HG03108 (cell line): ENCODE results near the gene MRPL53.

Source experiments
- ATAC-seq: cut with Tn5 transposase; IDR thresholded peaks from one replicate; pipeline ENCODE4 v1.9.1; 2021; ENCODE audit warnings: moderate library complexity; ENCODE audit not compliant: unreplicated experiment

The MRPL53 gene

GRCh38 chr2:74429487-74430451, 42.7 kb downstream of the MRPL53 start:
- no peak for ATAC-seq

GRCh38 chr2:74428675-74429074, 43.8 kb downstream of the MRPL53 start:
- no peak for ATAC-seq

DNA sequence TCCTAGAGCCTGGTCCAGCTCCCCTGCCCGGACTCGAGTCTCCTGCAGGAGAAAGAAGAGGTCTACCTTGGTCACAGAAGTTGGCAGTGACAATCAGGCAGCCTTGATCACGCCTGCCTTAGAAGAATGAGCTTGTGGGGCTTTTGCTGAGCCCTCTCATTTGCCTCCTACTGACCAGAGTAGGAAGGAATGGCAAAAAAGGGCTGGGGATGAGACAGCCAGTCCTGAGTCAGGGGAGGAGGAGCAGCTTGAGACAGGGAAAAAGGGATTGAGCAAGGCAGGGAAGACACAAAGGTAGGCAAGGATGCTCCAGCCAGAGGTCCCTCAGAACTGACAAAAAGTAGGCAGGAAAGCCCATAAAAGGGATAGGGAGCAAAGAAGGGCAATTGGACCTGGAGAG, 44.9 kb downstream of the MRPL53 start:
- no peak for ATAC-seq

DNA sequence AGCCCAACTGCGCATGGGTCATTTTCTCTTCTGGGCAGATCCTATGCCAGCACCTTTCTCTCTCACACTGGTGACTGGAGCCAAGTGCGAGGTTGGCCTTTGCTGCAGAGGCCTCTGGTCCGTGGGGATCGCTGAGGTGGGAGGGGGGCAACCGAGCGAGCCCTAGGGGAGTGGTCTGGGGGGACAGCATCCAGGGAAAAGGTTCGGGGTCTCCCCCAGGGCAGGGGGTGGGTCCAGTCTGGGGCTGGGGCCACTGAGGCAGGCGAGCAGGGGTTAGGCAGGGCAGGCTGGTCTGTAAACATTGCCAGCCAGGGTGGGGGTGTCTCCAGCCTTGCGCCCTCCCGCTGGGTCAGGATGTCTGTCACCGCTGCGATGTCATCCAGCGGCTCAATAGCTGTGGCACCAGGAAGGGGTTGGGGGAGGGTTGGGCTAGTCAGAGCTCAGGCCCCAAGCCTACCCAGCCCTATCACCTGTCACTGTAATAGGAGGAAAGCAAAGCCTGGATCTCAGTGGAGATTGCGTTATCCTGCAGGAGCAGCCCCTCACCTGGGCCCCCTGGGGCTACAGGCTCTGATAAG, 46.2 kb downstream of the MRPL53 start:
- no peak for ATAC-seq

DNA sequence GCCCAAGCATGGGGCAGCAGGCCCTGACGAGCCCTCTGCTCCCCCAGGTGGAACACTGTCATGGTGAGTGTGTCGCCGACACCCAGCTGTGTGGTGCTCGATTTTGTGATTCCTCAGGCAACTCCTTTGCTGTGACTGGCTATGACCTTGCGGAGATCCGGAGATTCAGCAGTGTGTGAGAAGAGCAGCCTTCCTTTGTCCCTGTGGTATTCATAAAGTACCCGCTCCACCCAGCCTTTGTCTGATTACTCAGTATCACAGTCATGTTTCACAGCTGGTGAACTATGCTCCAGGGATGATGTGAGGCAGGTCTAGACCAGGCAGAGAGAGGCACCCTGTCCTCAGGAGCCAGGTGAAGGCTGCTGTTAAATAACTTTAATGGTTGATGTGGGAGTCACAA, 47.0 kb downstream of the MRPL53 start:
- ATAC-seq, result no peak

DNA sequence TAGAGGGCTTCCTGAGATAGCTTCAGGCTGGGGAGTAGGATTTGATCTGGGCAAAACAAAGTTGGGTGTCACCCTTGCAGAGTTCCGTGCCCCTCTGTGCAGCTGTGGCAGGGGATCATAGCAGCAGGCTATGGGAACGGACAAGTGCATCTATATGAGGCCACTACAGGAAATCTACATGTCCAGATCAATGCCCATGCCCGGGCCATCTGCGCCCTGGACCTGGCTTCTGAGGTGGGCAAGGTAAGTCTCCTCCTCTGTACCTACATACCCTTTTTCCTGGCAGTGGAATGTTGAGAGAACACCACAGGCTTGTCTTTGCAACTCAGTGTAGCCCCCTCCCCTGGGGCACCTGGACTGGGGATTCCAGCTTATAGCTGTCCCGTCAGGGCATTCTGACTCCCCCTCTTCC, 47.5 kb downstream of the MRPL53 start:
- no peak for ATAC-seq

DNA sequence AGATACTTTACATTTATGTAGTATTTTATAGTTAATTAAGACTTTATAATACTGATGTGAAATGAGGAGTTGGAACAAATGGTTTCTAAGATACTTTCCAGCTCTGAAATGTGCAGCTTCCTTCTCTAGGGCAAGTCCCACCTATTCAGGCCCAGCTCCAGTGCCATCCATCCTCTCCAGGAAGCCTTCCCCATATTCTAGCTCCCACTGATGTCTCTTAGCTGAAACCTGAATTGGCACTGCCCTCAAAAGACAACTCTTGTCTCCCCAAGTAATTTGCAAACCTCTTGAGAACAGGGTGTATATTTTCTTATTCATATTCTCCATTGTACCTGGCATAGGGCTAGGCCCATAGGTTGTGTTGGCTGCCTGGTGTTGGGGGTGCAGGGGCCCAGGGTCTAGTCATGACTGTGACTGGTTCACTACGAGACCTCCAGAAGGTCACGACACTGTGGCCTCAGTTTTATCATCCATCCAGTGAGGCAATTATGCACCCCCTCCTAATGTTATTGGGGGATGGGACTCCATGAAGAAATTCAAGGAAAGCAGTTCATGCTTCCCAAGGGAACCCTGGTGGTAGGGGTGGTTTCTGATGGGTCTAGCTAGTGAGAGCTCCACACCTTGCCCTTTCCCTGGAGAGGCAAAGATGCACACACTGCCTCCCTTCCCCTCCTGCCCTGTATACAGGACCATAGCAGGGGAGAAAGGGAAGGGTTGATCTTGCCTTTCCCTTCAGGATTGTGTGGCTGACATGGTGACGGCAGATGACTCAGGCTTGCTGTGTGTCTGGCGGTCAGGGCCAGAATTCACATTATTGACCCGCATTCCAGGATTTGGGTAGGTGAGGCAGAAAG, 48.1 kb downstream of the MRPL53 start:
- no peak for ATAC-seq

- no peak for ATAC-seq
These were observed 49.0 kb downstream of the MRPL53 start for GRCh38 chr2:74423231-74424095.
